Measurements from ENCODE around the gene IGFBP7. TPM values are rescaled to one million over a fixed set of nuclear protein-coding genes. Genes with fewer than 3 reads are reported as not detected.

The IGFBP7 gene
- total RNA-seq, 2 experiments from 2014 or later, result not detected

- Histone ChIP-seq H3K79me2 (ENCODE audit: insufficient read depth, low read depth, low read length) (no peaks in the 10 kb centered on the region), H3K4me2 (ENCODE audit: low read length) (no peak overlapping the region), H3K4me3 (ENCODE audit: low read depth, low read length, poor library complexity, severe bottlenecking) (no peak overlapping the region), H3K9me3 (ENCODE audit: low read length) (no peaks in the 10 kb centered on the region), H3K36me3 (ENCODE audit: insufficient read depth, low read length) (no peaks in the 10 kb centered on the region), H3K4me1 (ENCODE audit: insufficient read depth, low read length, poor library complexity, severe bottlenecking) (no peaks in the 10 kb centered on the region), H3K27ac (ENCODE audit: low read depth, low read length, poor library complexity, severe bottlenecking) (no peak overlapping the region), H2AFZ (ENCODE audit: low read length) (no peak overlapping the region), H3K9me2 (ENCODE audit: insufficient read depth, low read length) (no peaks in the 10 kb centered on the region), H4K20me1 (ENCODE audit: insufficient read depth, low read length) (no peaks in the 10 kb centered on the region)
- CTCF ChIA-PET (ENCODE audit: unreplicated experiment), result no interaction called here
- no TSS peak for BruUV-seq (replicated peaks)
- DNase-seq (ENCODE audit: low spot score), result no peak
- intact Hi-C loops (cut with micrococcal nuclease; ENCODE audit: unreplicated experiment), result no loop called here
- POLR2A ChIA-PET, result no interaction called here
- no peak for TF ChIP-seq EZH2phosphoT487 (IDR thresholded peaks at IDR 0.05; ENCODE audit: borderline replicate concordance, low read depth, low read length)
- TF ChIP-seq, protein P1, sequence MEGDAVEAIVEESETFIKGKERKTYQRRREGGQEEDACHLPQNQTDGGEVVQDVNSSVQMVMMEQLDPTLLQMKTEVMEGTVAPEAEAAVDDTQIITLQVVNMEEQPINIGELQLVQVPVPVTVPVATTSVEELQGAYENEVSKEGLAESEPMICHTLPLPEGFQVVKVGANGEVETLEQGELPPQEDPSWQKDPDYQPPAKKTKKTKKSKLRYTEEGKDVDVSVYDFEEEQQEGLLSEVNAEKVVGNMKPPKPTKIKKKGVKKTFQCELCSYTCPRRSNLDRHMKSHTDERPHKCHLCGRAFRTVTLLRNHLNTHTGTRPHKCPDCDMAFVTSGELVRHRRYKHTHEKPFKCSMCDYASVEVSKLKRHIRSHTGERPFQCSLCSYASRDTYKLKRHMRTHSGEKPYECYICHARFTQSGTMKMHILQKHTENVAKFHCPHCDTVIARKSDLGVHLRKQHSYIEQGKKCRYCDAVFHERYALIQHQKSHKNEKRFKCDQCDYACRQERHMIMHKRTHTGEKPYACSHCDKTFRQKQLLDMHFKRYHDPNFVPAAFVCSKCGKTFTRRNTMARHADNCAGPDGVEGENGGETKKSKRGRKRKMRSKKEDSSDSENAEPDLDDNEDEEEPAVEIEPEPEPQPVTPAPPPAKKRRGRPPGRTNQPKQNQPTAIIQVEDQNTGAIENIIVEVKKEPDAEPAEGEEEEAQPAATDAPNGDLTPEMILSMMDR (conservative IDR thresholded peaks at IDR 0.05; ENCODE audit: low read length), result no peak
Observed at GRCh38 chr4:57077550-57078343, 32.4 kb downstream of the IGFBP7 start.

DNA sequence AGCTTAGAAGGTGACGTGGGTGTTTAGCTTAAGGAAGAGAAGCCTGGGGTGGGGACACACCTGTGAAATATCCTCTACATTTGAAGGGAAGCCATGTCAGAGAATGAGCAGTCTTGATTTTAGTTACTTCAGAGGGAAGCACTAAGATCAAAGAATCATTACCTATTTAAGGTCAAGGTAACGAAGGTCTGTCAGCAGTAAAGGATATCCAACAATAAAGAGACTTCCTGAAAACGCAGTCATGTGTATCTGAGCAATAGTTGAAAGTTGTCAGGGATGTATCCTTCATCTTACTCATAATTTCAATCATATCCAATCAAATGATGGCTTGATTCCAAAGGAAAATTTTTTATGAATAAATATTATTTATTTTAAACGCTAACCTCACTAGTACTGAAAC, 33.5 kb downstream of the IGFBP7 start:
- intact Hi-C loops (cut with micrococcal nuclease; ENCODE audit: unreplicated experiment), result no loop called here
- Histone ChIP-seq H2AFZ (ENCODE audit: low read length) (no peak overlapping the region), H3K4me1 (ENCODE audit: insufficient read depth, low read length, poor library complexity, severe bottlenecking) (no peaks in the 10 kb centered on the region), H3K36me3 (ENCODE audit: insufficient read depth, low read length) (no peaks in the 10 kb centered on the region), H3K27ac (ENCODE audit: low read depth, low read length, poor library complexity, severe bottlenecking) (no peak overlapping the region), H3K4me3 (ENCODE audit: low read depth, low read length, poor library complexity, severe bottlenecking) (no peak overlapping the region), H3K9me2 (ENCODE audit: insufficient read depth, low read length) (no peaks in the 10 kb centered on the region), H3K9me3 (ENCODE audit: low read length) (no peaks in the 10 kb centered on the region), H3K79me2 (ENCODE audit: insufficient read depth, low read depth, low read length) (no peaks in the 10 kb centered on the region), H3K4me2 (ENCODE audit: low read length) (no peak overlapping the region), H4K20me1 (ENCODE audit: insufficient read depth, low read length) (no peaks in the 10 kb centered on the region)
- BruUV-seq (replicated peaks), result no TSS peak
- no peak for DNase-seq (ENCODE audit: low spot score)
- ChIA-PET POLR2A (interaction anchor here (1.6 kb wide), 1 partner anchor 16 kb away, joined by 3 read pairs; no protein-coding TSS in a partner anchor), CTCF (ENCODE audit: unreplicated experiment) (no interaction called here)
- TF ChIP-seq, protein P1 (conservative IDR thresholded peaks at IDR 0.05; ENCODE audit: low read length), result no peak
- no peak for TF ChIP-seq EZH2phosphoT487 (IDR thresholded peaks at IDR 0.05; ENCODE audit: borderline replicate concordance, low read depth, low read length)

DNA sequence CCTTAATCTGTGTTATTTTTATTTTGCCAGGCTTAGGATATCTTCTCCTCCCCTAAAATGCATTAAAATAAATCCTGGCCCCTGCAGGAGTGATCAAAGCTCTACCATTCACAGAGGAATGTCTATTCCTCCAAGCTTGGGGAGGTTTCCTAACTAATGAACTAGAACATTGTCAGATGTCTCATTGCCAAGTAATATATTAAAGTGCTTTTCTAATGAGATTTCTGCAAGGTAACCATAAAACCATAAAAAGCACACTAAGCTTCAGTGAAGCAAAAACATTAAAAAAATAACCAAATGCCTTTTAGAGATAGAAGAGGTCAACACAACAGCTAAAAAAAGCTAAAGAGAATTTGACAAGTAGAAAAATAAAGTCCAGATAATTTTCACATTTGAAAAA, 34.8 kb downstream of the IGFBP7 start:
- H3K4me2 ChIP-seq (ENCODE audit: low read length), result no peak overlapping the region
- intact Hi-C loops (cut with micrococcal nuclease; ENCODE audit: unreplicated experiment), result no loop called here
- H3K36me3 ChIP-seq (ENCODE audit: insufficient read depth, low read length), result no peaks in the 10 kb centered on the region
- no peak for DNase-seq (ENCODE audit: low spot score)
- H4K20me1 ChIP-seq (ENCODE audit: insufficient read depth, low read length), result no peaks in the 10 kb centered on the region
- CTCF ChIA-PET (ENCODE audit: unreplicated experiment), result no interaction called here
- no peak overlapping the region for H3K27ac ChIP-seq (ENCODE audit: low read depth, low read length, poor library complexity, severe bottlenecking)
- no peak overlapping the region for H3K4me3 ChIP-seq (ENCODE audit: low read depth, low read length, poor library complexity, severe bottlenecking)
- TF ChIP-seq, protein P1 (conservative IDR thresholded peaks at IDR 0.05; ENCODE audit: low read length), result no peak
- TF ChIP-seq EZH2phosphoT487 (IDR thresholded peaks at IDR 0.05; ENCODE audit: borderline replicate concordance, low read depth, low read length), result no peak
- H3K79me2 ChIP-seq (ENCODE audit: insufficient read depth, low read depth, low read length), result no peaks in the 10 kb centered on the region
- H3K9me2 ChIP-seq (ENCODE audit: insufficient read depth, low read length), result no peaks in the 10 kb centered on the region
- no TSS peak for BruUV-seq (replicated peaks)
- no peaks in the 10 kb centered on the region for H3K9me3 ChIP-seq (ENCODE audit: low read length)
- POLR2A ChIA-PET, result interaction anchor here (0.7 to 1.6 kb wide), 4 partner anchors 10 to 1713 kb away, joined by 3 to 4 read pairs (median 3); no protein-coding TSS in a partner anchor
- no peaks in the 10 kb centered on the region for H3K4me1 ChIP-seq (ENCODE audit: insufficient read depth, low read length, poor library complexity, severe bottlenecking)
- no peak overlapping the region for H2AFZ ChIP-seq (ENCODE audit: low read length)
